ENCODE results near the gene DCAF4. TPM values are rescaled to one million over a fixed set of nuclear protein-coding genes. Genes with fewer than 3 reads are reported as not detected.
"Not testable (repeated sequence)": the region's sequence is repeated elsewhere in the genome, so short reads cannot be mapped to it uniquely, and the experiment has no call there.

The DCAF4 gene
- total RNA-seq, 1 donor from 2014 or later: 7.9 TPM

- no peak for DNase-seq (ENCODE audit: low spot score)
These were observed 42.1 kb downstream of the DCAF4 start for GRCh38 chr14:72968316-72968715.

DNA sequence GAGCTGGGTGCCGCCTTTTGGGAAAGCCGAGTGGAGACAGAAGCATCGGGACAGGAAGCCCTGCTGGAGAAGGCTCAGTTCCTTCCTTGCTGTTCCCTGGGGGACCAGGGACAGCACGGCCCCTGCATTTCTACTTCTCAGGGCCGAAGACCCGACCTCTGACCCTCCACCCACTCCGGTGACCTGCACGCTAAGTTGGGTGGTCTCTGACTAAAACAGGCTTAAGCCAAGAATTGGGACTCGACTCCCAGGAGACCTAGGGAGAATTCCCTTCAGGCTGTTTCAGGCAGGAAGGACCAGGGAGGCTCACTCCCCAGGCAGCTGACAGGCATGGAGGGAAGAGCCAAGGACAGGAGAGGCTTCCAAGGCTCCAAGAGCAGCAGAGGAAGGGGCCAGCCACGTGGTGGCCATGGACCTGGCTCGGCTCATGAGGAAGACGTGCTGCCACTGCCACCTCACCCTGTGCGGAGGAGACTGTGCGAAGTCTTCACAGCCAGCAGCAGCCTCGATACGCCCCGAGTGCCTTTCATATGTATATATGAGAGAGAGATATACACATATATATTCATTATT lies 43.9 kb downstream of the DCAF4 start:
- no peak for DNase-seq (ENCODE audit: low spot score)

DNA sequence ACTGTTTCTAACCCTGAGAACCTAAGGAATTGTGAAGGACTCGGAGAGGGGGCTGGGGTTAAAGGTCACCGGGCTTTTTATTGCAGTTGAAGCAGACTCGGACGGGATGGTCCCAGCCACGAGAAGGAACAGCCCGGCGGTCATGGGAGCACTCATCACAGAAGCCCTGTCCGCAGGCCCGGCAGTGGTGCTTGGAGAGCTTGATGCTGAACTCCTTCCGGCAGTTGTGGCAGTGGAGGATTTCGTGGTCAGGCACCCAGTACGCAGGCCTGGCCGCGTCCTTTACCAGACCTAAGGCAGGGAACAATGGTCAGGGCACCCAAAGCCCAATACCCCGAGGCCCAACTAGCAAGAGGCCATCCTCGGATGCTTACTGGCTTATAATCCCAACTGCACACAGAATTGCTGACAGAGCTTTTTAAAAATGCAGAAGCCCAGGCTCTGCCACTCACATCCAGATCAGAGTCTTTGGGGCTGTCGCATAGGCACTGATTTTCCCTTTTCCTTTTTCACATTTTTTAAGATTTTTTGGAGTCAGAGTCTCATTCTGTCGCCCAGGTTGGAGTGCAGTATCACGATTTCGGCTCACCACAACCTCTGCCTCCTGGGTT lies 44.7 kb downstream of the DCAF4 start:
- DNase-seq (ENCODE audit: low spot score): no peak

DNA sequence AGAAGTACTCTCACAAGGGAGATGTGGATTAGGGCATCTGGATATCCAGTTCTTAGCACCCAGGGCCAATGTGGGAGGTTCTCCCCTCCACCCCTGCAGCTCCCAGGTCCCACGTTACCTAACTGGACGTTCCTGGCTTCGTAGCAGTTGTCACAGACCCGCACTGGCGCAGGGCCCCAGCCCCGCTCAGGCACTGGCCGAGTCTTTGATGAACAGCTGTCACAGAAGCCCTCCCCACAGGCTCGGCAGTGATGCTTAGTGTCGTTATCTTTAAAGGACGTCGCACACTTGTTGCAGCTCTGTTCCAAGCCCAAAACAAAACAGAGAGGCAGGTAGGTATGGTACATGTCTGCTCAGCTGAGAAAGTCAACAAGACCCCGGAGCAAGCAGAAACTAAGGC lies 48.4 kb downstream of the DCAF4 start:
- no peak for DNase-seq (ENCODE audit: low spot score)

DNA sequence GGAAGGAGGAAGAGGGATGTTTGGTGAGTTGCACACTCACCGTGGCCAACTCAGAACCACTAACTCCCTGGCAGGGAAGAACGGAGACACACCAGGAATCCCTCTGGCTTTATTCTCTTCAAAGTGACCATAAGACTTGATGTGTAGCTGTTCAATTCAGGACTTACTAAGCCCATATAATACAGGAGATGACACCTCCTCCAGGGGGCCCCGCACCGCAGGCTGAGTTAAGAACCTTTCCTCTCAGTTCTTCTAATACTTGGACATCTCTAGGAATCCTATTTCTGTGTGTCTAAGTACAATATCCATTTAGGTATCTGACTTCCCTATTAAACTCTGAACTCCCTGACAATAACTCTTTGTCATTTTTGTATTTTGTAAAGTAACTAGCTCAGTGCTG lies 49.5 kb downstream of the DCAF4 start:
- DNase-seq (ENCODE audit: low spot score): no peak

GRCh38 chr14:72978856-72979255 lies 52.6 kb downstream of the DCAF4 start:
- no peak for DNase-seq (ENCODE audit: low spot score)

DNA sequence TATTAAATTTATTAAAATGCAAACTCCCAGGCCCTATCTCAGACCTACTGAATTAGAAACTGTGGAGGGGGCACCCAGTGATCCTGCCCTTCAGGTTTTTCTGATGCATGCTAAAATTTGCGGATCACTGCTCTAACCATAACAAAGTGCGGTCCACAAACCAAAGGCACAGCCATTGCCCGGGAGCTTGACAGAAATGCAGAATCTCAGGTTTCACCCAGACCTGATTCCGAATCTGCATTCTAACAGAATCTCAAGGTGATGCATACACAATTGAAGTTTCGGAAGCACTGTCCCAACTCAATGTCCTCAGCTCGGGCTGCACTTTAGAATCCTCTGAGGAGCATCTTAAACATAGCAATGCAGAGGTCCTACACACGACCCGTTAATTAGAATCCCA lies 54.6 kb downstream of the DCAF4 start:
- no peak for DNase-seq (ENCODE audit: low spot score)

DNA sequence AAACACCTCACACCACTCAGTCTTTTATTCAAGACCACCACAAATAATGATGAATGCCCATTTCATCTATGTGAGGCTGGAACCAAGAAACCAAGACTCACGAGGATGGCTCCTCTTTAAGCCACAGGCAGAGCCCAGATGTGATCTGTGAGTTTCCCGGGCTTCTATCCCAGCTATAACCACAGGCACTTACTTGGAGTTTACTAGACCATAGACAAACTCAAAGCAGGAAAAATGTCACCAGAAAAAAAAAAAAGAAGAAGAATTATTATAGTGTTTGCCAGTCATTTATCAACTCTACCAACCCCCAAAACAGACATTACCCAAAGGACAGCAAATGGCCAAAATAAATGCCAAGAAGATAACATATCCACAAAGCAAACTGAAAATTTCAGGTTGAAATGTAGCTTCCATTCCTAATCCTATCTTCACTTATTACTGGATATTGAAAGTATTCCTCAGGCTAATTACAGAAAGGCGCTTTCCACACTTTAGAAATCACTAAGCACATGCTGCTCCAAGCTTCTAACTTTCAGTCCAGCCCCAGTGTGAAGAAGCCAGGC lies 56.0 kb downstream of the DCAF4 start:
- DNase-seq (ENCODE audit: low spot score): no peak

- DNase-seq (ENCODE audit: low spot score): no peak
These were observed 60.0 kb downstream of the DCAF4 start for GRCh38 chr14:72986214-72986613.

DNA sequence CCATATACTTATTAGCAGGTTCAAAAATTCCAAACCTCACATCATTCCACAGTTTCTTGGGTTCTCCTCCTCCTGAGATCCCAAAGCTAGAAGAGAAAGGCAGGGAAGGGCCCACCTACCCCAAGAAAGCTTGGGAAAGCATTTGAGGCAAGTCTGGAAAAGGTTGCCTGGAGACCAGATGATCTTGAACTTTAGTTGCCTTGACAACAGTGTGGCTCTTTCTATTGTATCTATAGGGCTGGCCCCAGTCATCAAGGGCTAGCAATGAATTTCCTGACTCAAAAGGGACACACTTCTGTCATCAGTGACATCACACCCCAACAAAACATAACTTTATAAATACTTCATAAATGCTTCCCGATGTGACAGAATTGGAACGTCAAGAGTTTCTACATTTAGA lies 60.6 kb downstream of the DCAF4 start:
- DNase-seq (ENCODE audit: low spot score): no peak

DNA sequence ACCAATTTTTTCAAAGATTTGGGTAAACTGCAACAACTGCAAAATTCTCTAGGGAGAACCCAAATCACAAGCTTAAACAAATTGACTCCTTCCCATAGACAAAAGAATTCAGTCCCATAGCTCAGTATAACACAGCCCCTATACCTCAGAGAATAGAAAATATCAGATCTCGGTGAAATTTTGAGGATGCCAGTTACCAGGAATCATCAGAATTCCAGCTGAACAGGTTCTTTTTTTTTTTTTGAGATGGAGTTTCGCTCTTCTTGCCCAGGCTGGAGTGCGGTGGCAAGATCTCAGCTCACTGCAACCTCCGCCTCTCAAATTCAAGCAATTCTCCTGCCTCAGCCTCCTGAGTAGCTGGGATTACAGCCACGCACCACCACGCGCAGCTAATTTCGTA lies 63.9 kb downstream of the DCAF4 start:
- no peak for DNase-seq (ENCODE audit: low spot score)

DNA sequence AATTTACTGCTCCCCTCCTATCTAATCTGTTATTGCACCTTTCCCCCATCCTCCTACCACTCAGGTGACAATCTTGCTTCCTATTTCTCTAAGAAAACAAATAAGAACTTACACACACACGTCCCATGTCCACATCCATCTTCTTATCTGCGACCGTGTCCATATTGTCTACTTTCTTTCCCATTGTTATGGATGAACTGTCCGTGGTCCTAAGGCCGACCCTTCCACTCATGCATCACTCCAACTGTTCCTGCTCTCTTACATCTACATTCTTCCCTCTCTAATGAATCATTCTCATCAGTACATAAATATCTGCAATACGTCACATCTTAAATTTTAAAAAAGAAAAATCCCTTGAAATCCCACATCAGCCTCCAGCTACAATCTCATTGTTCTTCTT lies 70.7 kb downstream of the DCAF4 start:
- no peak for DNase-seq (ENCODE audit: low spot score)

DNA sequence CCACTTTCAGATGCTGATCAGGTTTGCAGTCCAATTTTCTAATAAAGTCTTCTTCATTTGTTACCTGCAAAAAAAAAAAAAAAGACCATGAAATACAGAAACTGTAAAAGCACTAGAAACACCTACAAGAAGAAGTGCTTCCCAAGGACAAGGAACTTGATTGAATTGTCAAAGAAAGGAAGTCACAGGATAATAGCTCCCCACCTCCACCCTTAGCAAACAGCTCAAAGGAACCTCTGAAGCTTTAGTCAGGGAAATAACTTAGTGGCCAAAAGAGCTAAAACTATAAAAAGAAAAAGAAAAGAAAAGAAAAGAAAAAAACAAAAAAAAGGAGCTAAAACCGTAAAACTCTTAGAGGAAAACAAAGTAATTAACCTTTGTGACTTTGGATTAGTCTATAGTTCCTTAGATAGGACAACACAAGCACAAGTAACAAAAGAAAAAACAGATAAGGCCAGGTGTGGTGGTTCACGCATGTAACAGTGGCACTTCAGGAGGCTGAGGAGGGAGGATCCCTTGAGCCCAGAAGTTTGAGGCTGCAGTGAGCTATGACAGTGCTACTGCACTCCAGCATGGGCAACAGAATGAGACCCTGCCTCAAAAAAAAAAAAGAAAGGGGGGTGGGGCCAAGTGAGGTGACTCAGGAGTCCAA lies 72.1 kb downstream of the DCAF4 start:
- no peak for DNase-seq (ENCODE audit: low spot score)

DNA sequence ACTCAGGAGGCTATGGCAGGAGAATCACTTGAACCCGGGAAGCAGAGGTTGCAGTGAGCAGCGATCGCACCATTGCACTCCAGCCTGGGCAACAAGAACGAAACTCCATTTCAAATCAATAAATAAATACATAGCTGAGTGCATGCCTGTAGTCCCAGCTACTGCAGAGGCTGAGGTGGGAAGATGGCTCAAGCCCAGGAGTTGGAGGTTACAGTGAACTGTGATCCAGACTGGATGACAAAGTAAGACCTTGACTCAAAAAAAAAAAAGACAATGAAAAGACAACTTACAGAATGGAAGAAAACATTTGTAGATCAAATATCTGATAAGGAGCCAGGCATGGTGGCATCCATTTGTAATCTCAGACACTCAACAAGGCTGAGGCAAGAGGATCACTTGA lies 73.1 kb downstream of the DCAF4 start:
- DNase-seq (ENCODE audit: low spot score): no peak

DNA sequence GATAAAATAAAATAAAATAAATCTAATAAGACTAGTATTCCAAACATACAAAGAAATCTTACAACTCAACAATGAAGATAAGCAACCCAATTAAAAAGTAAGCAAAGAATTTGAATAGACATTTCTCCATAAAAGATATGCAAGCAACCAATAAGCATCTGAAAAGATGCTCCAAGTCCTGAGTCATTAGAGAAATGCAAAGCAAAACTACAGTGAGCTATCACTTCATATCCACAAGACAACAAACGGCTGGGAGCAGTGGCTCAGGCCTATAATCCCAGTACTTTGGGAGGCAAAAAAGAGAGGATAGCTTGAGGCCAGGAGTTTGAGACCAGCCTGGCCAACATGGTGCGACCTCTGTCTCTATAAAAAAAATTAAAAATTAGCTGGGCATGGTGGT lies 73.8 kb downstream of the DCAF4 start:
- DNase-seq (ENCODE audit: low spot score): no peak

- no peak for DNase-seq (ENCODE audit: low spot score)
These were observed 77.4 kb downstream of the DCAF4 start for GRCh38 chr14:73003681-73004080.

- not testable (repeated sequence) for DNase-seq (ENCODE audit: low spot score)
These were observed 78.4 kb downstream of the DCAF4 start for GRCh38 chr14:73004641-73005040.

- DNase-seq (ENCODE audit: low spot score): no peak
These were observed 81.6 kb downstream of the DCAF4 start for GRCh38 chr14:73007835-73008234.

GRCh38 chr14:73008501-73008900 lies 82.2 kb downstream of the DCAF4 start:
- DNase-seq (ENCODE audit: low spot score): peak; percentile 90

All from umbilical cord (tissue), 2 donors.